ENCODE results near the gene SCNN1A.
"Not testable (repeated sequence)": the region's sequence is repeated elsewhere in the genome, so short reads cannot be mapped to it uniquely, and the experiment has no call there.

Gene SCNN1A

GRCh38 chr12:6347367-6348338 is 27.7 kb downstream of the SCNN1A start:
- no peak for DNase-seq (ENCODE audit: low spot score)

- DNase-seq (ENCODE audit: low spot score), result no peak
These were observed 28.4 kb downstream of the SCNN1A start for GRCh38 chr12:6346942-6347341.

- no peak for DNase-seq (ENCODE audit: low spot score)
These were observed 29.0 kb downstream of the SCNN1A start for GRCh38 chr12:6346235-6346832.

- peak; percentile 42 for DNase-seq (ENCODE audit: low spot score)
These were observed 29.9 kb downstream of the SCNN1A start for GRCh38 chr12:6345319-6346091.

- not testable (repeated sequence) for DNase-seq (ENCODE audit: low spot score)
These were observed 31.2 kb downstream of the SCNN1A start for GRCh38 chr12:6344101-6344660.

GRCh38 chr12:6343518-6343917 is 31.8 kb downstream of the SCNN1A start:
- no peak for DNase-seq (ENCODE audit: low spot score)

GRCh38 chr12:6342140-6342889 is 33.0 kb downstream of the SCNN1A start:
- no peak for DNase-seq (ENCODE audit: low spot score)

GRCh38 chr12:6341417-6342139 is 33.8 kb downstream of the SCNN1A start, which contains the start of gene TNFRSF1A:
TSS of gene TNFRSF1A (minus strand) at chr12:6342076. CDS start at chr12:6341814, 262 bp downstream.
- DNase-seq (ENCODE audit: low spot score), result peak; percentile 15

- no peak for DNase-seq (ENCODE audit: low spot score)
These were observed 34.5 kb downstream of the SCNN1A start for GRCh38 chr12:6340745-6341416.

GRCh38 chr12:6340032-6340638 is 35.2 kb downstream of the SCNN1A start:
- DNase-seq (ENCODE audit: low spot score), result no peak

GRCh38 chr12:6338955-6339354 is 36.4 kb downstream of the SCNN1A start:
- no peak for DNase-seq (ENCODE audit: low spot score)

- DNase-seq (ENCODE audit: low spot score), result not testable (repeated sequence)
These were observed 36.8 kb downstream of the SCNN1A start for GRCh38 chr12:6338536-6338935.

- no peak for DNase-seq (ENCODE audit: low spot score)
These were observed 37.4 kb downstream of the SCNN1A start for GRCh38 chr12:6337958-6338433.

- DNase-seq (ENCODE audit: low spot score), result no peak
These were observed 38.2 kb downstream of the SCNN1A start for GRCh38 chr12:6336889-6337853.

GRCh38 chr12:6336079-6336888 is 39.1 kb downstream of the SCNN1A start:
- peak; percentile 26 for DNase-seq (ENCODE audit: low spot score)

- DNase-seq (ENCODE audit: low spot score), result no peak
These were observed 39.8 kb downstream of the SCNN1A start for GRCh38 chr12:6335451-6336078.

GRCh38 chr12:6334940-6335450 is 40.4 kb downstream of the SCNN1A start:
- DNase-seq (ENCODE audit: low spot score), result no peak
